Measurements from ENCODE around the gene HECTD1.

- TF ChIP-seq POLR2A (IDR thresholded peaks at IDR 0.05; ENCODE audit: low read length): no peak
- TF ChIP-seq GATA1 (IDR thresholded peaks at IDR 0.05; ENCODE audit: low read depth, low read length): no peak
Measured at GRCh38 chr14:31253746-31254471, 46.3 kb upstream of the HECTD1 start.
